ENCODE data around the gene TRAPPC6A. TPM values are rescaled to one million over a fixed set of nuclear protein-coding genes. Genes with fewer than 3 reads are reported as not detected.

Gene TRAPPC6A
- total RNA-seq, 1 experiment from 2014 or later = 59.9 TPM

DNA sequence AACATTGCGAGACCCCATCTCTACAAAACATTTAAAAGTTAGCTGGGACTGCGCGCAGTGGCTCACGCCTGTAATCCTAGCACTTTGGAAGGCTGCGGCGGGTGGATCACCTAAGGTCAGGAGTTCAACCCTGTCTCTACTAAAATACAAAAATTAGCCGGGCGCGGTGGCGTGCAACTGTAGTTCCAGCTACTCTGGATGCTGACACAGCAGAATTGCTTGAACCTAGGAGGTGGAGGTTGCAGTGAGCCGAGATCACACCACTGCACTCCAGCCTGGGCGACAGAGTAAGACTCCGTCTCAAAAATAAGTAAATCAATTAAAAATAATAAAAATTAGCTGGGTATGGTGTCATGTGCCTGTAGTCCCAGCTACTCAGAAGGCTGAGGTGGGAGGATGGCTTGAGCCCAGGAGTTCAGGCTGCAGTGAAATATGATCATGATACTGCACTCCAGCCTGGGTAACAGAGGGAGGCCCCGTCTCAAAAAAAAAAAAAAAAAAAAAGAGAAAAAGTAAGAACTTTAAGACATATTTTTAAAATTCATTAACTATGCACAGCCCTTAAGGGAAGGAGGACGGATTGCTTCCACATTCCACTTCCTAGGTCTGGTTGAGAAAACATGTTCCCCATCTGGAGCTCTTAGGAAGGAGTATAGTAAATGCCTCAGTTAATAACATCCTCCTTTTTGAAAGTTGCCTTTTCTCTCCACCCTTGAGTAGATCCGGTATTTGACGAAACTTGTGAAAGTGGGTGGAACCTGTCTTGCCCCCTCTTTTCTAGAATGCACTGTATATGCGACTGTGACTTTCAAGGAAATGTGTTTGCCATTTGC, 41.1 kb upstream of the TRAPPC6A start:
- H3K23ac ChIP-seq (ENCODE audit: insufficient read length, low read depth, low read length) = no peak overlapping the region
- no peak overlapping the region for H4K91ac ChIP-seq (ENCODE audit: insufficient read length, low read depth, low read length)
- Mint-ChIP-seq H3K27me3 (ENCODE audit: low read depth) (peaks cover 95% of the 10 kb centered on the region), H3K4me3 (no peak overlapping the region), H3K27ac (no peak overlapping the region), H3K4me1 (peaks cover 12 to 18% of the 10 kb centered on the region in 2 experiments), H3K9me3 (peaks cover 0 to 5% of the 10 kb centered on the region in 2 experiments; a peak in 2 of 5 replicates), H3K36me3 (ENCODE audit: insufficient read depth in 1 of 3, low read depth in 3 of 3) (no peaks in the 10 kb centered on the region; a peak in 2 of 7 replicates)
- H2BK12ac ChIP-seq (ENCODE audit: insufficient read length, low read depth, low read length) = no peak overlapping the region
- no peak overlapping the region for H3K4ac ChIP-seq (ENCODE audit: low read depth, low read length)
- H2BK120ac ChIP-seq (ENCODE audit: low read depth, low read length, poor library complexity, severe bottlenecking) = no peak overlapping the region
- H4K20me1 ChIP-seq (ENCODE audit: control insufficient read depth, insufficient read depth, insufficient read length) = no peaks in the 10 kb centered on the region
- H2AK5ac ChIP-seq (ENCODE audit: insufficient read length, low read length) = no peak overlapping the region
- H3K79me1 ChIP-seq (ENCODE audit: insufficient read depth, low read depth, low read length, poor library complexity, severe bottlenecking) = no peaks in the 10 kb centered on the region
- no peak overlapping the region for H3T11ph ChIP-seq (ENCODE audit: low read length)
- no peaks in the 10 kb centered on the region for H3K79me2 ChIP-seq (ENCODE audit: insufficient read depth, low read length)
- no peak overlapping the region for H2BK5ac ChIP-seq (ENCODE audit: insufficient read length, low read length)
- H4K5ac ChIP-seq (ENCODE audit: insufficient read length, low read depth, low read length) = no peak overlapping the region
- no peak overlapping the region for H3K9ac ChIP-seq (ENCODE audit: extremely low read depth, insufficient read length, low read length)
- H3K4me2 ChIP-seq (ENCODE audit: insufficient read depth, insufficient read length, low read length) = no peak overlapping the region
- TF ChIP-seq, protein P1, sequence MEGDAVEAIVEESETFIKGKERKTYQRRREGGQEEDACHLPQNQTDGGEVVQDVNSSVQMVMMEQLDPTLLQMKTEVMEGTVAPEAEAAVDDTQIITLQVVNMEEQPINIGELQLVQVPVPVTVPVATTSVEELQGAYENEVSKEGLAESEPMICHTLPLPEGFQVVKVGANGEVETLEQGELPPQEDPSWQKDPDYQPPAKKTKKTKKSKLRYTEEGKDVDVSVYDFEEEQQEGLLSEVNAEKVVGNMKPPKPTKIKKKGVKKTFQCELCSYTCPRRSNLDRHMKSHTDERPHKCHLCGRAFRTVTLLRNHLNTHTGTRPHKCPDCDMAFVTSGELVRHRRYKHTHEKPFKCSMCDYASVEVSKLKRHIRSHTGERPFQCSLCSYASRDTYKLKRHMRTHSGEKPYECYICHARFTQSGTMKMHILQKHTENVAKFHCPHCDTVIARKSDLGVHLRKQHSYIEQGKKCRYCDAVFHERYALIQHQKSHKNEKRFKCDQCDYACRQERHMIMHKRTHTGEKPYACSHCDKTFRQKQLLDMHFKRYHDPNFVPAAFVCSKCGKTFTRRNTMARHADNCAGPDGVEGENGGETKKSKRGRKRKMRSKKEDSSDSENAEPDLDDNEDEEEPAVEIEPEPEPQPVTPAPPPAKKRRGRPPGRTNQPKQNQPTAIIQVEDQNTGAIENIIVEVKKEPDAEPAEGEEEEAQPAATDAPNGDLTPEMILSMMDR (conservative IDR thresholded peaks at IDR 0.05) = no peak
- H2BK20ac ChIP-seq (ENCODE audit: low read depth, low read length, poor library complexity, severe bottlenecking) = no peak overlapping the region
- no peak overlapping the region for H3K14ac ChIP-seq (ENCODE audit: insufficient read depth, low read length)
- peaks cover 14% of the 10 kb centered on the region for H3K23me2 ChIP-seq (ENCODE audit: insufficient read length, low read depth, low read length, poor library complexity, severe bottlenecking)
- no peak overlapping the region for H3K18ac ChIP-seq (ENCODE audit: insufficient read length, low read depth, low read length)
- H3K27me3 ChIP-seq (ENCODE audit: insufficient read depth, low read length) = peaks cover 14% of the 10 kb centered on the region; the same call in 1 of the 2 replicates
- WGBS (ENCODE audit: extremely low coverage, insufficient read length, low lambda C conversion rate) = no CpG with 5 or more reads among the region's 18 CpGs
- no peak overlapping the region for H2AFZ ChIP-seq (ENCODE audit: low read length)
- no peaks in the 10 kb centered on the region for H3K9me3 ChIP-seq (ENCODE audit: control insufficient read depth, low read depth, low read length)
- H3K56ac ChIP-seq (ENCODE audit: insufficient read length, low read depth, low read length) = no peak overlapping the region
- no peak overlapping the region for H3K27ac ChIP-seq (ENCODE audit: insufficient read length, low read depth, low read length)
- no peak overlapping the region for H2BK15ac ChIP-seq (ENCODE audit: low read depth, low read length)
- no peak overlapping the region for H4K8ac ChIP-seq (replicated peaks; ENCODE audit: insufficient read length, low read depth, low read length)
- DNase-seq = no peak
- no peaks in the 10 kb centered on the region for H3K4me1 ChIP-seq (ENCODE audit: insufficient read depth, low read length)

Data from H9 (cell line).